Activated naive CD4-positive, alpha-beta T cell treated with anti-CD3 and anti-CD28 coated beads for 36 hours (primary cell): ENCODE data around the gene DHRS9. TPM values are rescaled to one million over a fixed set of nuclear protein-coding genes. Genes with fewer than 3 reads are reported as not detected.

ENCODE experiments used
- CTCF ChIA-PET: fragments of 350-600 bp; sonication (Branson Sonifier 250); formaldehyde crosslinking; loops from one replicate; lab custom pipeline; 2021; ENCODE audit warnings: antibody characterized with exemption; lab: Charles Lee
- DNase-seq: peaks from one replicate; pipeline ENCODE4 v3.0.0-alpha.2; 2020
- H3K27ac Mint-ChIP-seq: one replicate; pipeline ENCODE4 v1.8.0; 2021; ENCODE audit warnings: mild to moderate bottlenecking, mixed read lengths
- H3K27me3 Mint-ChIP-seq: one replicate; pipeline ENCODE4 v1.8.0; 2021; ENCODE audit warnings: low read depth, mixed read lengths
- H3K36me3 Mint-ChIP-seq: one replicate; pipeline ENCODE4 v1.8.0; 2021; ENCODE audit warnings: low read depth, mixed read lengths
- H3K4me1 Mint-ChIP-seq: one replicate; pipeline ENCODE4 v1.8.0; 2021; ENCODE audit warnings: low read depth, mixed read lengths
- H3K4me3 Mint-ChIP-seq: one replicate; pipeline ENCODE4 v1.8.0; 2021; ENCODE audit warnings: mild to moderate bottlenecking, moderate library complexity, mixed read lengths
- H3K9me3 Mint-ChIP-seq: one replicate; pipeline ENCODE4 v1.8.0; 2021; ENCODE audit warnings: mixed read lengths
- intact Hi-C: fragments of 100-400 bp; cut with micrococcal nuclease; formaldehyde crosslinking; loops from one replicate; pipeline ENCODE4 v1.15.1; 2023
- total RNA-seq, 2 experiments: library from RNA; stranded (reverse); gene quantifications; one replicate each; pipeline ENCODE4 v1.2.3, GENCODE V29; 2021

The DHRS9 gene
- total RNA-seq, 2 experiments from 2014 or later = 2.0 to 2.6 TPM

DNA sequence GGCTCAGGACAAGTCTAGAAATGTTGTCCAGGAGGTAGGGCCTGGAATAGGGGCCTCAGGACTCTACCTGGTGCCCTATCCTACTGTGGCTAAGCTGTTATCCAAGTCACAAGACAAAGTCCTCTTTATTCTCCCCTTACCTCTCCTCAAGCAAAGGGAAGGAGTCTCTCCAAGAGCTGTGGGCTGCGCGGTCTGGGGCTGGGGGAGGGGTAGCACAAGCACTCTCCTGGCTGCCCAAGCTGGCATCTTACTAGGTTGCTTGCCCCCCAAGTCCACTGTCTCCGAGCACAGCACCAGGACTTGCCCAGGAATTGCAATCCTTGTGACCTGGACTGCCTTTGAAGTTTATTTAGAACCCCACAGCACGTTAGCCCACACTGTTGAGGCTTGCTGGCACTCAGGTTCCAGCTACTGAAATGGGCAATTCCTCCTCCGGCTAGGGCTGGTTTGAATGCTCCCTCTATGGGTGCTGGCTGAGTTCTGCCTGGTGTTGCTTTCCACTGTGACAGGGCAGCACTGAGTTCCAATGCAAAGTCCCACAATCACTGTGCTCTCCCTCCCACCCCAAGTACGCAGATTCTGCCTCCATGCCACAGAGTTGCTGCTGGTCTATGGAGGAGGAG is 18.5 kb downstream of the DHRS9 start:
- CTCF ChIA-PET = interaction anchor here (0.6 kb wide), 1 partner anchor 125 kb away, joined by 3 read pairs; no protein-coding TSS in a partner anchor
- H3K27ac Mint-ChIP-seq = no peak overlapping the region
- H3K4me3 Mint-ChIP-seq = no peak overlapping the region
- no peaks in the 10 kb centered on the region for H3K9me3 Mint-ChIP-seq
- intact Hi-C loops = no loop called here
- H3K4me1 Mint-ChIP-seq = peaks cover 4% of the 10 kb centered on the region
- no peaks in the 10 kb centered on the region for H3K36me3 Mint-ChIP-seq
- peaks cover 8% of the 10 kb centered on the region for H3K27me3 Mint-ChIP-seq
- DNase-seq = no peak

DNA sequence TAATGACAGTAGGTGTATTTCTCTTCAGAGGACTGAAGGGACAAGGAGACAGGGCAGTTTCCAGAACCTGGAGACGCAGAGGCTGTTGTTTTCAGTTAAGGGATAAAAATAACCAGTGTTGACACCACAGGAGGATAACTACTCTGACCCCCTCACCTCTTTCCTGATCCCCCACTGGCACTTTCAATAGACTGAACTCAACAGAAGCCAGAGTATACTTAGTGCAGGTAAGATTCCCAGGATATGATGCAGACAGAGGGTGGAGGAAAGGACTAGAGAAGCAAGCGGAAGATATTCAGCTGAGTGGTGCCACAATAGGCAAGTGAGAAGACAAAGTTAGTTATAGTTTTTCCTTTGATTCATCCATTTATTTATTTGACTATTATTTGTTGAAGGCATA is 19.8 kb downstream of the DHRS9 start:
- Mint-ChIP-seq H3K36me3 (no peaks in the 10 kb centered on the region), H3K9me3 (no peaks in the 10 kb centered on the region), H3K4me3 (no peak overlapping the region), H3K27me3 (peaks cover 8% of the 10 kb centered on the region), H3K27ac (no peak overlapping the region), H3K4me1 (peaks cover 4% of the 10 kb centered on the region)
- no peak for DNase-seq
- CTCF ChIA-PET = no interaction called here
- intact Hi-C loops = no loop called here

GRCh38 chr2:169090133-169090820 is 20.9 kb downstream of the DHRS9 start:
- Mint-ChIP-seq H3K9me3 (no peaks in the 10 kb centered on the region), H3K4me1 (peaks cover 6% of the 10 kb centered on the region), H3K4me3 (no peak overlapping the region), H3K27me3 (peaks cover 8% of the 10 kb centered on the region), H3K27ac (no peak overlapping the region), H3K36me3 (no peaks in the 10 kb centered on the region)
- DNase-seq = no peak
- intact Hi-C loops = no loop called here
- CTCF ChIA-PET = interaction anchor here (1.1 kb wide), 1 partner anchor 42 kb away, joined by 3 read pairs; no protein-coding TSS in a partner anchor

GRCh38 chr2:169091256-169091655 is 21.9 kb downstream of the DHRS9 start:
- no peak for DNase-seq
- Mint-ChIP-seq H3K36me3 (no peaks in the 10 kb centered on the region), H3K4me3 (no peak overlapping the region), H3K9me3 (no peaks in the 10 kb centered on the region), H3K4me1 (peaks cover 16% of the 10 kb centered on the region), H3K27me3 (peaks cover 8% of the 10 kb centered on the region), H3K27ac (no peak overlapping the region)
- intact Hi-C loops = no loop called here
- CTCF ChIA-PET = no interaction called here

DNA sequence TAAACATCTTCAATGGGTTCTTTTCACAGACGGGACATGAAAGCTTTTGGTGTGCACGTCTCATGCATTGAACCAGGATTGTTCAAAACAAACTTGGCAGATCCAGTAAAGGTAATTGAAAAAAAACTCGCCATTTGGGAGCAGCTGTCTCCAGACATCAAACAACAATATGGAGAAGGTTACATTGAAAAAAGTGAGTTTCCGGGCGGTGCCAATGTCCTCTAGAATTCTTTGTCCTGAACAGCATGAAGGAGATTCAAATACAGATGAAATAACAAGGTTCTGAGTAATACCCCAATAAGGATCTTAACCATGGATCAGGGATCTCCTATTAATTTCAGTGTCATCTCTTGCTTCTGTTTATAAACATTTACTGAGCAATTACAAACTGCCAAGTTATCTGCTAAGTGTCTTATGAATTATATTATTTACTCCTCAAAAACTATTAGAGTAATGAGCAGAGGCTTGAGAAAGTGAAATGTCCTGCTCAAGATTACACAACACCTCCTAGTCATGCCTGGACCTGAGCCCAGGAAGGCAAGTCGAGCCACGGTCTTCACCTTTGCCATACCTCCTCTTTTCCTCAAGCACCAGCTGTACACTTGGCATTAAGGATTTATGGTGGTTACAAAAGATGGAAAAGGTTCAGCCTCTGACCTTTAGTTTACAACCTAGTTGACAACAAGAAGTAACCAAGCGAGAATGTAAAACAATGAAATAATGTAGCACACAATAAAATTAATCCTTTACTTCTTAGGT is 22.6 kb downstream of the DHRS9 start:
- Mint-ChIP-seq H3K27me3 (peaks cover 8% of the 10 kb centered on the region), H3K36me3 (no peaks in the 10 kb centered on the region), H3K4me3 (no peak overlapping the region), H3K27ac (no peak overlapping the region), H3K4me1 (peaks cover 17% of the 10 kb centered on the region), H3K9me3 (no peaks in the 10 kb centered on the region)
- no peak for DNase-seq
- CTCF ChIA-PET = no interaction called here
- intact Hi-C loops = no loop called here

DNA sequence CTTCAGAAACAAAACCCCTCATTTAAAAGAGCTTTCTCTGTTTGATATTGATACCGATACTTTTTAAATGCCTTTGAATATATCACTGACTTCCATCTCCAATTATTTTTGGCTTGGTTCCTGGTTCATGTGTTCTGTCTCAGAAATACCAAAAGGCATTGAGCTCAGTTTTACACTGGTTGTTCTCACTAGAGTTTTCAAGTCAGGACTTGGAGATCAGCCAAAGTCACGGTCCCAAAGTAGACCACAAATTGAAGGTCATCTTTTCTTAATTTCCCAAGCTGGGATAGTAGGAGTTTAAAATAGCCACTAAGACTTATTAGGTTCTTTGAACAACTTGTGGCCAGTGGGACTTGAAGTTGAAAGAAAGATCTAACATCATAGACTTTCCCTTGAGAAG is 24.2 kb downstream of the DHRS9 start:
- Mint-ChIP-seq H3K9me3 (no peaks in the 10 kb centered on the region), H3K4me1 (peaks cover 17% of the 10 kb centered on the region), H3K4me3 (no peak overlapping the region), H3K36me3 (no peaks in the 10 kb centered on the region), H3K27ac (no peak overlapping the region), H3K27me3 (peaks cover 8% of the 10 kb centered on the region)
- no peak for DNase-seq
- intact Hi-C loops = no loop called here
- CTCF ChIA-PET = interaction anchor here (0.6 to 1.0 kb wide), 3 partner anchors 16 to 125 kb away, joined by 3 read pairs; no protein-coding TSS in a partner anchor

DNA sequence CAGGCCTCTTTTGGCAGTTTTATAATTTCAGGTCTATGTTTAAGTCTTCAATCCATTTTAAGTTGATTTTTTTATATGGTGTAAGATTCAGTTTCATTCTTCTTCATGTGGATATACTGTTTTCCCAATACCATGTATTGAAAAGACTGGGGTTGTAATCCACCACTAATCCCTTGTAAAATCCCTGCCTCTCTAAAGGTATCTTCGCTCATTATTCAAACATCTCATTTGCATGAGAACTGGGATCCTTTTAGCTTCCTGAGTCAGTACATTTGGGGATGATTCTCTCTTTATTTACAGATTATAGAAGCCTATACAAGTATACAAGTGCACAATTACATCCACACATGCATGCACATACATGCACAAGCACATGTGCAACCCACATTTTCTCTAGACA is 25.3 kb downstream of the DHRS9 start:
- Mint-ChIP-seq H3K36me3 (no peaks in the 10 kb centered on the region), H3K27me3 (peaks cover 8% of the 10 kb centered on the region), H3K27ac (no peak overlapping the region), H3K4me3 (no peak overlapping the region), H3K9me3 (no peaks in the 10 kb centered on the region), H3K4me1 (peaks cover 17% of the 10 kb centered on the region)
- no peak for DNase-seq
- CTCF ChIA-PET = interaction anchor here (1.0 to 2.2 kb wide), 2 partner anchors 15 to 47 kb away, joined by 3 to 9 read pairs; no protein-coding TSS in a partner anchor
- intact Hi-C loops = loop anchor here (2.0 kb wide), 1 partner anchor 22 kb away; no protein-coding TSS in a partner anchor

- CTCF ChIA-PET = interaction anchor here (2.2 kb wide), 1 partner anchor 14 kb away, joined by 9 read pairs; no protein-coding TSS in a partner anchor
- peak; percentile 35 for DNase-seq
- Mint-ChIP-seq H3K4me1 (peaks cover 17% of the 10 kb centered on the region), H3K27ac (no peak overlapping the region), H3K27me3 (peaks cover 7% of the 10 kb centered on the region), H3K36me3 (no peaks in the 10 kb centered on the region), H3K4me3 (no peak overlapping the region), H3K9me3 (no peaks in the 10 kb centered on the region)
- intact Hi-C loops = loop anchor here (2.0 kb wide), 1 partner anchor 23 kb away; no protein-coding TSS in a partner anchor
Observed at GRCh38 chr2:169095621-169096105, 26.3 kb downstream of the DHRS9 start.

DNA sequence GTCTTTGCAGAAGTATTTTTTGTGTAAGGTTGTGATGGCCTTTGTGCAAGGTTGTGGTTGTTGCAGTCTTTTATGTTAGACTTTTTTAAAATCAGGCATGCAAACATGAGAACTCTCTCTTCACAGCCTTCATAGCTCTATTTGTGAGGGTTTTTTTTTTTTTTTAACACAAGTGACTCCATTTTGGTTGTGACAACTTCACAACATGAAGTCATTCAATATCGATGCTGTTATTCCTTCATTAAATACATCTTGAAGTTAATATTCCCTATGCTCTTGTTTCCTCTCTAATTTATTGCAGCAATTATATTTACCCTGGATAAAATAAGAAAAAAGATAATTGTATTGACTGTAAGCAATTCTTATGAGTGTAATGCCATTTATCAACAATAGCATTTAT is 35.5 kb downstream of the DHRS9 start:
- Mint-ChIP-seq H3K9me3 (no peaks in the 10 kb centered on the region), H3K27ac (no peak overlapping the region), H3K4me3 (no peak overlapping the region), H3K4me1 (peaks cover 42% of the 10 kb centered on the region), H3K27me3 (no peaks in the 10 kb centered on the region), H3K36me3 (no peaks in the 10 kb centered on the region)
- intact Hi-C loops = loop anchor here (1.0 to 10.0 kb wide), 4 partner anchors 22 to 820 kb away; partner anchors contain the start of genes CFAP210, FASTKD1 and PHOSPHO2
- CTCF ChIA-PET = no interaction called here
- no peak for DNase-seq

DNA sequence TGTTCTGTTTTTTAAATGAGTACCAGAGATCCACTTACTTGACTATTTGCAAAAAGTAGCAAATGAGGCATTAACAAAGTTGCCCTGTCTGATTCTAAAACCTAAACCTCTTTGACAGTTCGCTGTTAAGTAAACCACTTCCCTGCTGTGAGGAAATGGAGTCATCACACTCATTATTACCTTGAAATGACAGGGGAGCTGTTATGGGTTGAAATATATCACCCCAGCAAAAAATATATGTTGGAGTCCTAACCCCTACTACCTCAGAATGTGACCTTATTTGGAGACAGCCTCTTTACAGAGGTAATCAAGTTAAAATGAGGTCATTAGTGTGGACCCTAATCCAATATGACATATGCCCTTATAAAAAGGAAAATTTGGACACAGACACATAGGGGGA is 36.1 kb downstream of the DHRS9 start:
- no peak overlapping the region for H3K4me3 Mint-ChIP-seq
- no peak overlapping the region for H3K27ac Mint-ChIP-seq
- H3K9me3 Mint-ChIP-seq = no peaks in the 10 kb centered on the region
- DNase-seq = no peak
- no peaks in the 10 kb centered on the region for H3K27me3 Mint-ChIP-seq
- no peaks in the 10 kb centered on the region for H3K36me3 Mint-ChIP-seq
- CTCF ChIA-PET = interaction anchor here (1.2 to 7.1 kb wide), 2 partner anchors 27 to 36 kb away, joined by 5 to 122 read pairs; no protein-coding TSS in a partner anchor
- intact Hi-C loops = loop anchor here (1.0 to 10.0 kb wide), 4 partner anchors 22 to 819 kb away; partner anchors contain the start of genes CFAP210, FASTKD1 and PHOSPHO2
- H3K4me1 Mint-ChIP-seq = peaks cover 42% of the 10 kb centered on the region

- Mint-ChIP-seq H3K4me1 (peaks cover 42% of the 10 kb centered on the region), H3K36me3 (no peaks in the 10 kb centered on the region), H3K9me3 (no peaks in the 10 kb centered on the region), H3K27ac (no peak overlapping the region), H3K4me3 (no peak overlapping the region), H3K27me3 (peaks cover 2% of the 10 kb centered on the region)
- CTCF ChIA-PET = interaction anchor here (1.0 to 7.1 kb wide), 3 partner anchors 26 to 135 kb away, joined by 3 to 122 read pairs (median 5); no protein-coding TSS in a partner anchor
- no peak for DNase-seq
- intact Hi-C loops = loop anchor here (5.0 to 10.0 kb wide), 3 partner anchors 469 to 819 kb away; partner anchors contain the start of genes CFAP210, FASTKD1 and PHOSPHO2
Observed at GRCh38 chr2:169106134-169106533, 36.8 kb downstream of the DHRS9 start.
